NCI-H1694 (cell line): Measurements from ENCODE around the gene NR1D2.

Experiments used
- DNase-seq: peaks from one replicate; lab custom pipeline; 2025; lab: John Stamatoyannopoulos, UW

The NR1D2 gene

GRCh38 chr3:23964537-23965235 lies 19.6 kb downstream of the NR1D2 start:
- DNase-seq, result no peak

- no peak for DNase-seq
Measured at GRCh38 chr3:23966328-23966727, 21.2 kb downstream of the NR1D2 start.

- DNase-seq, result no peak
Measured at GRCh38 chr3:23968463-23969184, 23.5 kb downstream of the NR1D2 start.

GRCh38 chr3:23969393-23969792 lies 24.3 kb downstream of the NR1D2 start:
- DNase-seq, result no peak

GRCh38 chr3:23971684-23972083 lies 26.6 kb downstream of the NR1D2 start:
- DNase-seq, result no peak

GRCh38 chr3:23976555-23976954 lies 31.5 kb downstream of the NR1D2 start:
- DNase-seq, result no peak

- no peak for DNase-seq
Measured at GRCh38 chr3:23979569-23979968, 34.5 kb downstream of the NR1D2 start.

GRCh38 chr3:23981136-23981535 lies 36.0 kb downstream of the NR1D2 start:
- DNase-seq, result no peak

GRCh38 chr3:23981955-23982354 lies 36.9 kb downstream of the NR1D2 start:
- DNase-seq, result no peak

- no peak for DNase-seq
Measured at GRCh38 chr3:23984934-23985333, 39.8 kb downstream of the NR1D2 start.

- no peak for DNase-seq
Measured at GRCh38 chr3:23985747-23986544, 40.9 kb downstream of the NR1D2 start.

GRCh38 chr3:23987356-23987755 lies 42.3 kb downstream of the NR1D2 start:
- no peak for DNase-seq

GRCh38 chr3:23991306-23991682 lies 46.2 kb downstream of the NR1D2 start:
- no peak for DNase-seq

GRCh38 chr3:23991683-23992628 lies 46.9 kb downstream of the NR1D2 start:
- DNase-seq, result peak; percentile 17

- DNase-seq, result no peak
Measured at GRCh38 chr3:23993556-23994243, 48.6 kb downstream of the NR1D2 start.

GRCh38 chr3:23994244-23994569 lies 49.1 kb downstream of the NR1D2 start:
- DNase-seq, result no peak

GRCh38 chr3:23995219-23995618 lies 50.1 kb downstream of the NR1D2 start:
- no peak for DNase-seq

- DNase-seq, result no peak
Measured at GRCh38 chr3:23996095-23996524, 51.0 kb downstream of the NR1D2 start.

- DNase-seq, result peak; percentile 33
Measured at GRCh38 chr3:23999012-23999641, 54.0 kb downstream of the NR1D2 start.

- DNase-seq, result no peak
Measured at GRCh38 chr3:24002129-24002528, 57.0 kb downstream of the NR1D2 start.

- DNase-seq, result no peak
Measured at GRCh38 chr3:24003466-24003865, 58.4 kb downstream of the NR1D2 start.
